Fibroblast of lung (primary cell): ENCODE results near the gene ACOXL. TPM values are rescaled to one million over a fixed set of nuclear protein-coding genes. Genes with fewer than 3 reads are reported as not detected.

Experiments
- DNase-seq, 2 donors: peaks; one replicate each; pipeline versions ENCODE4 v3.0.0 to v3.0.0-alpha.2; 2010; ENCODE audit warnings: low read depth in 2 of 2
- H2AFZ ChIP-seq: 2 replicates; pipeline ENCODE4 v1.5.1; 2012; ENCODE audit warnings: low read length, control low read depth, inconsistent platforms
- H3K27ac ChIP-seq: 2 replicates; pipeline ENCODE4 v1.5.1; 2011; ENCODE audit warnings: low read length, control low read depth; ENCODE audit not compliant: insufficient read depth
- H3K27me3 ChIP-seq: 2 replicates; pipeline ENCODE4 v1.5.1; 2011; ENCODE audit warnings: mild to moderate bottlenecking, low read length; ENCODE audit not compliant: control insufficient read depth, insufficient read depth
- H3K36me3 ChIP-seq: 2 replicates; pipeline ENCODE4 v1.5.1; 2011; ENCODE audit warnings: low read length; ENCODE audit not compliant: control insufficient read depth, insufficient read depth
- H3K4me1 ChIP-seq: 2 replicates; pipeline ENCODE4 v1.5.1; 2011; ENCODE audit warnings: low read length; ENCODE audit not compliant: control insufficient read depth, insufficient read depth; ENCODE audit errors: extremely low read depth
- H3K4me2 ChIP-seq: 2 replicates; pipeline ENCODE4 v1.5.1; 2011; ENCODE audit warnings: low read length, control low read depth; ENCODE audit not compliant: insufficient read depth; ENCODE audit errors: extremely low read depth
- H3K4me3 ChIP-seq, 4 experiments: fragments of 200-600 bp in 1 of 4; sonication (generic) in 1 of 4; replicated peaks in 1 of 4; 2 replicates each; pipeline ENCODE4 v1.5.1; 2011 to 2016; ENCODE audit warnings: low read length in 4 of 4, low read depth in 3 of 4, mild to moderate bottlenecking in 3 of 4, control low read depth in 2 of 4, inconsistent platforms in 1 of 4, mixed read lengths in 1 of 4; ENCODE audit not compliant: insufficient read depth in 1 of 4; ENCODE audit errors: control extremely low read depth in 1 of 4
- H3K79me2 ChIP-seq: 2 replicates; pipeline ENCODE4 v1.5.1; 2012; ENCODE audit warnings: mild to moderate bottlenecking, low read length, inconsistent platforms; ENCODE audit not compliant: control insufficient read depth, insufficient read depth
- H3K9ac ChIP-seq: 2 replicates; pipeline ENCODE4 v1.5.1; 2011; ENCODE audit warnings: mild to moderate bottlenecking, low read length, control low read depth; ENCODE audit not compliant: insufficient read depth
- H3K9me3 ChIP-seq: 2 replicates; pipeline ENCODE4 v1.5.1; 2012; ENCODE audit warnings: low read depth, low read length; ENCODE audit not compliant: control insufficient read depth, insufficient read depth
- H4K20me1 ChIP-seq: 2 replicates; pipeline ENCODE4 v1.5.1; 2011; ENCODE audit warnings: low read length; ENCODE audit not compliant: control insufficient read depth, insufficient read depth; ENCODE audit errors: extremely low read depth
- CTCF ChIP-seq, 2 donors: IDR thresholded peaks in 1 of 2; conservative IDR thresholded peaks in 1 of 2; 1 replicate in 1 of 2; 2 replicates in 1 of 2; pipeline ENCODE4 v1.5.1; 2011 to 2012; ENCODE audit warnings: low read length in 2 of 2, control low read depth in 1 of 2, inconsistent platforms in 1 of 2, low read depth in 1 of 2, mild to moderate bottlenecking in 1 of 2
- EZH2 ChIP-seq: IDR thresholded peaks from 2 replicates; pipeline ENCODE4 v1.5.1; 2012; ENCODE audit warnings: low read length, control low read depth, mild to moderate bottlenecking; ENCODE audit errors: missing control alignments
- polyA plus RNA-seq, 2 donors: library from polyadenylated mRNA; depleted of rRNA in 1 of 2; stranded (reverse) in 1 of 2; unstranded in 1 of 2; fragments of >200 nt; gene quantifications; 2 replicates each; pipeline ENCODE4 v1.2.1, GENCODE V29; 2011 to 2012; ENCODE audit warnings: missing spikeins in 1 of 2
- total RNA-seq: library from RNA; depleted of rRNA; stranded (reverse); fragments of >200 nt; gene quantifications from 2 replicates; pipeline ENCODE4 v1.2.1, GENCODE V29; 2014

Gene ACOXL
- total and polyA plus RNA-seq, 2 donors (not counting 1 experiment from before 2014, with no cell fraction given) = not detected

GRCh38 chr2:111053266-111053665 lies 320.9 kb downstream of the ACOXL start:
- Histone ChIP-seq H3K9ac (no peak overlapping the region), H3K4me1 (no peaks in the 10 kb centered on the region)
- no peak for TF ChIP-seq EZH2

GRCh38 chr2:111053825-111054515 lies 321.6 kb downstream of the ACOXL start:
- H3K4me1 ChIP-seq = no peaks in the 10 kb centered on the region
- H3K9me3 ChIP-seq = no peaks in the 10 kb centered on the region
- TF ChIP-seq CTCF (conservative IDR thresholded peaks at IDR 0.05 in 1 of 2, IDR thresholded peaks at IDR 0.05 in 1 of 2; ENCODE audit: low read depth in 1 of 2, low read length in 2 of 2) = no peak
- no peak for TF ChIP-seq EZH2
- no peak overlapping the region for H3K27ac ChIP-seq
- H3K9ac ChIP-seq = no peak overlapping the region
- no peak for DNase-seq
- H4K20me1 ChIP-seq = no peaks in the 10 kb centered on the region
- H3K4me3 ChIP-seq = no peak overlapping the region
- no peaks in the 10 kb centered on the region for H3K36me3 ChIP-seq
- H3K27me3 ChIP-seq = peaks cover 25% of the 10 kb centered on the region
- H2AFZ ChIP-seq = no peak overlapping the region
- no peaks in the 10 kb centered on the region for H3K79me2 ChIP-seq
- no peak overlapping the region for H3K4me2 ChIP-seq

More at GRCh38 chr2:111053266-111053665, 320.9 kb downstream of the ACOXL start:
- Histone ChIP-seq H3K36me3 (no peaks in the 10 kb centered on the region), H3K27ac (no peak overlapping the region), H3K4me3 (no peak overlapping the region), H3K9me3 (no peaks in the 10 kb centered on the region), H4K20me1 (no peaks in the 10 kb centered on the region), H3K4me2 (no peak overlapping the region), H2AFZ (no peak overlapping the region), H3K27me3 (peaks cover 23% of the 10 kb centered on the region), H3K79me2 (no peaks in the 10 kb centered on the region)
- DNase-seq = no peak

- Histone ChIP-seq H3K4me3 (no peak overlapping the region), H3K36me3 (no peaks in the 10 kb centered on the region), H2AFZ (no peak overlapping the region), H3K9me3 (no peaks in the 10 kb centered on the region), H3K4me2 (no peak overlapping the region), H4K20me1 (no peaks in the 10 kb centered on the region), H3K27ac (no peak overlapping the region), H3K79me2 (no peaks in the 10 kb centered on the region), H3K27me3 (peaks cover 26% of the 10 kb centered on the region), H3K4me1 (no peaks in the 10 kb centered on the region), H3K9ac (no peak overlapping the region)
- TF ChIP-seq CTCF (conservative IDR thresholded peaks at IDR 0.05 in 1 of 2, IDR thresholded peaks at IDR 0.05 in 1 of 2; ENCODE audit: low read depth in 1 of 2, low read length in 2 of 2) (no peak), EZH2 (no peak)
- peak in 1 of 2 donors; percentile 15 for DNase-seq
These were observed 322.7 kb downstream of the ACOXL start for GRCh38 chr2:111054791-111055691.
